Measurements from ENCODE around the gene PIAS4.

PIAS4 gene

GRCh38 chr19:4059891-4060620 lies 52.5 kb downstream of the PIAS4 start:
- H3K4me1 ChIP-seq (ENCODE audit: control insufficient read depth, insufficient read depth, low read length) = peaks cover 49% of the 10 kb centered on the region
- H3K9ac ChIP-seq (ENCODE audit: low read length) = no peak overlapping the region
- H3K9me3 ChIP-seq (ENCODE audit: control insufficient read depth, insufficient read depth, low read depth, low read length) = no peaks in the 10 kb centered on the region
- peak overlapping the region; percentile 86; the same call in 1 of the 2 replicates for H3K27ac ChIP-seq (ENCODE audit: low read depth, low read length)
- H3K36me3 ChIP-seq (ENCODE audit: control insufficient read depth, insufficient read depth, low read length) = peaks cover 19% of the 10 kb centered on the region
- H3K4me3 ChIP-seq (ENCODE audit: low read depth, low read length) = no peak overlapping the region
- H3K27me3 ChIP-seq (ENCODE audit: control insufficient read depth, insufficient read depth, low read length) = no peaks in the 10 kb centered on the region

- Histone ChIP-seq H3K27ac (ENCODE audit: low read depth, low read length) (no peak overlapping the region), H3K36me3 (ENCODE audit: control insufficient read depth, insufficient read depth, low read length) (peaks cover 16% of the 10 kb centered on the region), H3K27me3 (ENCODE audit: control insufficient read depth, insufficient read depth, low read length) (no peaks in the 10 kb centered on the region), H3K4me3 (ENCODE audit: low read depth, low read length) (no peak overlapping the region), H3K9me3 (ENCODE audit: control insufficient read depth, insufficient read depth, low read depth, low read length) (no peaks in the 10 kb centered on the region), H3K4me1 (ENCODE audit: control insufficient read depth, insufficient read depth, low read length) (peaks cover 49% of the 10 kb centered on the region), H3K9ac (ENCODE audit: low read length) (peak overlapping the region; percentile 15)
Measured at GRCh38 chr19:4060621-4061177, 53.2 kb downstream of the PIAS4 start.

GRCh38 chr19:4061178-4061682 lies 53.7 kb downstream of the PIAS4 start:
- Histone ChIP-seq H3K4me3 (ENCODE audit: low read depth, low read length) (no peak overlapping the region), H3K27ac (ENCODE audit: low read depth, low read length) (no peak overlapping the region), H3K9ac (ENCODE audit: low read length) (peak overlapping the region; percentile 15)

GRCh38 chr19:4061683-4062418 lies 54.3 kb downstream of the PIAS4 start:
- Histone ChIP-seq H3K27me3 (ENCODE audit: control insufficient read depth, insufficient read depth, low read length) (no peaks in the 10 kb centered on the region), H3K27ac (ENCODE audit: low read depth, low read length) (no peak overlapping the region), H3K36me3 (ENCODE audit: control insufficient read depth, insufficient read depth, low read length) (peaks cover 10% of the 10 kb centered on the region), H3K4me3 (ENCODE audit: low read depth, low read length) (no peak overlapping the region), H3K9me3 (ENCODE audit: control insufficient read depth, insufficient read depth, low read depth, low read length) (no peaks in the 10 kb centered on the region), H3K4me1 (ENCODE audit: control insufficient read depth, insufficient read depth, low read length) (peaks cover 49% of the 10 kb centered on the region), H3K9ac (ENCODE audit: low read length) (no peak overlapping the region)

More at GRCh38 chr19:4061178-4061682, 53.7 kb downstream of the PIAS4 start:
- Histone ChIP-seq H3K4me1 (ENCODE audit: control insufficient read depth, insufficient read depth, low read length) (peaks cover 49% of the 10 kb centered on the region), H3K36me3 (ENCODE audit: control insufficient read depth, insufficient read depth, low read length) (peaks cover 12% of the 10 kb centered on the region), H3K9me3 (ENCODE audit: control insufficient read depth, insufficient read depth, low read depth, low read length) (no peaks in the 10 kb centered on the region), H3K27me3 (ENCODE audit: control insufficient read depth, insufficient read depth, low read length) (no peaks in the 10 kb centered on the region)

GRCh38 chr19:4062419-4063368 lies 55.2 kb downstream of the PIAS4 start:
- peaks cover 5% of the 10 kb centered on the region for H3K27me3 ChIP-seq (ENCODE audit: control insufficient read depth, insufficient read depth, low read length)
- no peak overlapping the region for H3K27ac ChIP-seq (ENCODE audit: low read depth, low read length)
- H3K9ac ChIP-seq (ENCODE audit: low read length) = no peak overlapping the region
- no peaks in the 10 kb centered on the region for H3K9me3 ChIP-seq (ENCODE audit: control insufficient read depth, insufficient read depth, low read depth, low read length)
- peak overlapping the region; percentile 77; the same call in 1 of the 2 replicates for H3K4me3 ChIP-seq (ENCODE audit: low read depth, low read length)
- peaks cover 10% of the 10 kb centered on the region for H3K36me3 ChIP-seq (ENCODE audit: control insufficient read depth, insufficient read depth, low read length)
- H3K4me1 ChIP-seq (ENCODE audit: control insufficient read depth, insufficient read depth, low read length) = peaks cover 49% of the 10 kb centered on the region

GRCh38 chr19:4063369-4064148 lies 56.0 kb downstream of the PIAS4 start:
- peak overlapping the region; percentile 86 for H3K9ac ChIP-seq (ENCODE audit: low read length)
- H3K9me3 ChIP-seq (ENCODE audit: control insufficient read depth, insufficient read depth, low read depth, low read length) = no peaks in the 10 kb centered on the region
- H3K36me3 ChIP-seq (ENCODE audit: control insufficient read depth, insufficient read depth, low read length) = peaks cover 10% of the 10 kb centered on the region
- no peak overlapping the region for H3K27ac ChIP-seq (ENCODE audit: low read depth, low read length)
- H3K27me3 ChIP-seq (ENCODE audit: control insufficient read depth, insufficient read depth, low read length) = peaks cover 14% of the 10 kb centered on the region
- peak overlapping the region; percentile 77 for H3K4me3 ChIP-seq (ENCODE audit: low read depth, low read length)
- peaks cover 48% of the 10 kb centered on the region for H3K4me1 ChIP-seq (ENCODE audit: control insufficient read depth, insufficient read depth, low read length)

- H3K9ac ChIP-seq (ENCODE audit: low read length) = peak overlapping the region; percentile 86
- H3K4me1 ChIP-seq (ENCODE audit: control insufficient read depth, insufficient read depth, low read length) = peaks cover 42% of the 10 kb centered on the region
- peaks cover 10% of the 10 kb centered on the region for H3K36me3 ChIP-seq (ENCODE audit: control insufficient read depth, insufficient read depth, low read length)
- peak overlapping the region; percentile 77 for H3K4me3 ChIP-seq (ENCODE audit: low read depth, low read length)
- peak overlapping the region; percentile 81; the same call in 1 of the 2 replicates for H3K27ac ChIP-seq (ENCODE audit: low read depth, low read length)
- H3K27me3 ChIP-seq (ENCODE audit: control insufficient read depth, insufficient read depth, low read length) = peaks cover 19% of the 10 kb centered on the region
- H3K9me3 ChIP-seq (ENCODE audit: control insufficient read depth, insufficient read depth, low read depth, low read length) = no peaks in the 10 kb centered on the region
Measured at GRCh38 chr19:4064149-4064495, 56.6 kb downstream of the PIAS4 start.

- H3K27ac ChIP-seq (ENCODE audit: low read depth, low read length) = peak overlapping the region; percentile 81; the same call in 1 of the 2 replicates
- peak overlapping the region; percentile 86 for H3K9ac ChIP-seq (ENCODE audit: low read length)
- H3K36me3 ChIP-seq (ENCODE audit: control insufficient read depth, insufficient read depth, low read length) = peaks cover 10% of the 10 kb centered on the region
- no peaks in the 10 kb centered on the region for H3K9me3 ChIP-seq (ENCODE audit: control insufficient read depth, insufficient read depth, low read depth, low read length)
- H3K4me1 ChIP-seq (ENCODE audit: control insufficient read depth, insufficient read depth, low read length) = peaks cover 36% of the 10 kb centered on the region
- peaks cover 22% of the 10 kb centered on the region for H3K27me3 ChIP-seq (ENCODE audit: control insufficient read depth, insufficient read depth, low read length)
- peak overlapping the region; percentile 77 for H3K4me3 ChIP-seq (ENCODE audit: low read depth, low read length)
Measured at GRCh38 chr19:4064496-4065260, 57.1 kb downstream of the PIAS4 start.

- no peaks in the 10 kb centered on the region for H3K9me3 ChIP-seq (ENCODE audit: control insufficient read depth, insufficient read depth, low read depth, low read length)
- H3K4me3 ChIP-seq (ENCODE audit: low read depth, low read length) = peak overlapping the region; percentile 77; the same call in 1 of the 2 replicates
- no peak overlapping the region for H3K9ac ChIP-seq (ENCODE audit: low read length)
- peaks cover 30% of the 10 kb centered on the region for H3K4me1 ChIP-seq (ENCODE audit: control insufficient read depth, insufficient read depth, low read length)
- no peak overlapping the region for H3K27ac ChIP-seq (ENCODE audit: low read depth, low read length)
- H3K36me3 ChIP-seq (ENCODE audit: control insufficient read depth, insufficient read depth, low read length) = peaks cover 10% of the 10 kb centered on the region
- H3K27me3 ChIP-seq (ENCODE audit: control insufficient read depth, insufficient read depth, low read length) = peaks cover 22% of the 10 kb centered on the region
Measured at GRCh38 chr19:4065430-4066175, 58.1 kb downstream of the PIAS4 start.
